ENCODE data around the gene EPOP.

DNA sequence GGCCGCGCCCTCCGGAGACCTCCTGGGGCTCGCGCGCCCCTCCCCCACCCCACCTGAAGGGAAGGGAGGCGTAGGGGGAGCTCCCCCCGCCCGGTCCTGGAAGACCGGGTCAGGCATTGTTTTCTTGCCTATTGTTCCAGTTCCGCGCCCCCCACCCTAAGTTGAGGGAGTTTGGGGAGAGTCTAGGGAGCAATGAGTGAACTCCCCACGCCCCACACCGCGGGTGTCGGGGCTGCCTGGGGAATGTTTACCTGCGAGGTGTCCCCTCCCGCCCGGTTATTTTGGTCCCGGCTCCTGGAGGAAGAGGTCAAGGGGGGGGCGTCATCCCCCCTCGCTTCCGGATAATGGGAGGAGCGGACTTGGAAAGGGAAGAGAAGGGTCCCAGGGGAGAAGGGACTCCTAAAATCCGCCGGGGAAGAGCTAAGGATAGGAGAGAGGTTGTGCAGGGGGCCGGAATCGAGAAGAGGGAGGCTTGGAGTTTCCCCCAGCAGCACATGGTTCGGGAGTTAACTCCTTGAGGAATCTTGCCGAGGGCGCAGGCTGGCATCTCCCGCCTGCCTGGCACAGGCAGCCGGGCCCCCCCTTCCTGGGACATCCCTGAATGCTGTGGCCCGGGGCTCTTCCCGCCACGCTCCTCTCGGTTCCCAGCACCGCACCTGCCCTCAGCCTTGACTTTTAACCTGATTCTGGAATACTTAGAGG lies 31.2 kb upstream of the EPOP start:
- TF ChIP-seq, protein P1, sequence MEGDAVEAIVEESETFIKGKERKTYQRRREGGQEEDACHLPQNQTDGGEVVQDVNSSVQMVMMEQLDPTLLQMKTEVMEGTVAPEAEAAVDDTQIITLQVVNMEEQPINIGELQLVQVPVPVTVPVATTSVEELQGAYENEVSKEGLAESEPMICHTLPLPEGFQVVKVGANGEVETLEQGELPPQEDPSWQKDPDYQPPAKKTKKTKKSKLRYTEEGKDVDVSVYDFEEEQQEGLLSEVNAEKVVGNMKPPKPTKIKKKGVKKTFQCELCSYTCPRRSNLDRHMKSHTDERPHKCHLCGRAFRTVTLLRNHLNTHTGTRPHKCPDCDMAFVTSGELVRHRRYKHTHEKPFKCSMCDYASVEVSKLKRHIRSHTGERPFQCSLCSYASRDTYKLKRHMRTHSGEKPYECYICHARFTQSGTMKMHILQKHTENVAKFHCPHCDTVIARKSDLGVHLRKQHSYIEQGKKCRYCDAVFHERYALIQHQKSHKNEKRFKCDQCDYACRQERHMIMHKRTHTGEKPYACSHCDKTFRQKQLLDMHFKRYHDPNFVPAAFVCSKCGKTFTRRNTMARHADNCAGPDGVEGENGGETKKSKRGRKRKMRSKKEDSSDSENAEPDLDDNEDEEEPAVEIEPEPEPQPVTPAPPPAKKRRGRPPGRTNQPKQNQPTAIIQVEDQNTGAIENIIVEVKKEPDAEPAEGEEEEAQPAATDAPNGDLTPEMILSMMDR (IDR thresholded peaks at IDR 0.05; ENCODE audit: insufficient read depth, low read length, poor library complexity, severe bottlenecking): no peak
- no peak for TF ChIP-seq EZH2phosphoT487 (conservative IDR thresholded peaks at IDR 0.05; ENCODE audit: low read length)
